ENCODE data around the gene DYSF.

DYSF gene

DNA sequence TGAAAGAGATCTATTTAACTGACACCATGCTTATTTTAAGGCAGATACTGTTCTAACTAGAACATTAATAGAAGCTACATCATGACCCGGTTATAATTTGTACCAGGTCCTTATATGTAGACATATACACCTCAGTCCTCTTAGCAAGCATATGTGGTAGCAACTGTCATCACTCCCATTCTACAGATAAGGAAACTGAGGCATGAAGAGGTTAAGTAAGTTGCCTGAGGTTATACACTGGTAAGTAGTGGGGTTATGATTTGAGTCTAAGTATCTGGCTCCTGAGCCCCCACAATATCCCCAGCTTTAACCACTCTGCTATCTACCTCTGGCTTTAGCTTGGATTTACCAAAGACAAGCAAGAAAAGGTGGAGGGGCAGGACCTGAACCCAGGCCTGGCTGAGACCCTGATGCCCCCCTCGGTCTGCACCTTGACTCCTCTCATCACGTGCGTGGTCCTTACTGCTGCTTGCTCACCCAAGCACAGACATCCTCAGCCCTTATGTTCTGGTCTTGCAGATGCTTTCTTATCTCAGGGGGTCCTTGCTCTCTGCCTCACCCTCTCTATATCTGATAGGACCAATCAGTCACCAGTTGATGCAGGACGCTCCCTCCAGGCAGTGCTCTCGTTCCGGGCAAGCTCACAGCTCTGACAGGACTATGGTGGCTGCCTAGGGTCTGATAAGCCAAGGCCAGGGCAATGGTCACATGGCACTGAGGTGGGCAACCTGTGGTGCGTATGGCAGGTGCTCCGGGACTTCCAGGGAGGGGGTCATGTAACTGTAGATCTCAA, 4.0 kb downstream of the DYSF start:
- no peak for DNase-seq

DNA sequence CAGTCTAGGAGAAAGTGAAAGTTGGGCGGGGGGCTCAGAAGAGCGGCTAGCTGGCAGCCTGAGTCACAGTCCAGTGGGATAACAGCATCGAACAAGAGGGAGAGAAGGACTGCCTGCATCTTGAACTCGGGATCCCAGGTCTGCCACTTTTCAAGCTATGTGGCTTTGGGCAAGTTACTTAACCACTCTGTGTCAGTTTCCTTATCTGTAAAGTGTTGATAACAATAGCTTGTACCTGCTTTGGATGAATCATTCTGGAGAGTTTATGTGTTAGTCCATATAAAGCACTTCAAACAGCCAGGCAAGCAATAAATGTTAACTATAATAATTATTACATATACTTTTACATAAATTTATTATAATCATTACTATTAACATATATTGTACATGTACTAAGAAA, 4.6 kb downstream of the DYSF start:
- DNase-seq, result no peak

DNA sequence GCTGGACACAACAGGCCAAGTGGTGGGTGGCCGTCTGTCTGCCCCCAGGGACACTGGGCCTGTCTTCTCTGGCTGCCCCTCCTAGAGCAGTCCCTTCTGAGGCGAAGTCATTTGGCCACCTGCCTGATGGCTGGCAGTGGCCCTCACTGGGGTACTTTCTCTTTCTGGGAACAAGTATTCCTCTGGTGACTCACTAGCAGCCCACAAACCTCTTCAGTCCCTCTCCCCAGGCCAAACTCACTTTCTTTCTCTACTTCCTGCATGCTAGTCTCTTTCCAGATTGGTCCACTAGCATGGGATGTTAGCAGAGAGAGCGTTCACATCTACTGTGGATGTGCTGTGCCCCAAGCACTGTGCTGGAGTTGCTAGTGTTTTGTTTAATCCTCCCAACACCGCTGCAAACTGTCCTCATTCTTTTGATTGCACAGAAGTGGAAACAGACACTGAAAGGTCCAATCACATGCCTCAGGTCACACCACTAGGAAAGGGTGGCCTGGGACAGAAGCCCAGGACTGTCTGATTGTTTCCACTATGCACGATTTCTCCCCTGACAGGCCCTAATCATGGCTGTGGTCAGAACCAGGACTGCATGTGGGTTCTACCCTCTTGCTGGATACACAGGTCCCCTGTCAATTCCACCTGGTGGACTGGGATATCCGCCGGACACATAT, 5.2 kb downstream of the DYSF start:
- DNase-seq, result no peak

DNA sequence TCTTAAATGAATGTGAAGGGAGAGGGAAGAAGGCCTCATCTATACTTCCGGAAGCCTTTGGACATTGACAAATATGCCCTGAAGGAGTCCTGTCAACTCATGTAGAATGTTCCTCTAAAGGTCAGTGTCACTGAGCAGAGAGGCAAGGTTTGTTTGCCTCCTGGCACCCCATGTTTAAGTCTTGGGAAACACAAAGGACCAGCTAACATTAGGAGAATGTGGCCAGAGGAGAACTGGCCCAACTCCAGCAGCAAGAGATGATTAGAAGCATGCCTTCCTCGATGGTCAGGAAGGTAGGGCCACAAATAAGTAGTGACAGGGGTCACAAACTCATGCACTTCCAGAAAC, 5.7 kb downstream of the DYSF start:
- no peak for DNase-seq

DNA sequence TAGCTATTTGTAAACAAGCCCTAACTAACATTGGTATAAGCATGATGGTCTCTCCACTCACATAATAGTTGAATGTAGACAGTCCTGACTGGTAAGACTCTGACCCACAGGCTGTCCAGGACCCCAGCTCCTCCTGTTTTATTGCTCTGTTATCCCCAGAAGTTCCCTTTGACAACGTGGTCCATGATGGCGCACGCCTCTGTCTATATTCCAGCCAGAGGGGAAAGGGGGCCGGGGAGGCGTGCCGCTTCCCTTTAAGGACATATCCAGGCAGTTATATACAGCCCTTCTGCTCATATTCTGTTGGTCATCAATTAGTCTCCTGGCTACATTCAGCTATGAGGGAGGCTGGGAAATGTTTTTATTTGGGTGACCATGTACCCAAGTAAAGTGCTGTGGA, 6.7 kb downstream of the DYSF start:
- no peak for DNase-seq

DNA sequence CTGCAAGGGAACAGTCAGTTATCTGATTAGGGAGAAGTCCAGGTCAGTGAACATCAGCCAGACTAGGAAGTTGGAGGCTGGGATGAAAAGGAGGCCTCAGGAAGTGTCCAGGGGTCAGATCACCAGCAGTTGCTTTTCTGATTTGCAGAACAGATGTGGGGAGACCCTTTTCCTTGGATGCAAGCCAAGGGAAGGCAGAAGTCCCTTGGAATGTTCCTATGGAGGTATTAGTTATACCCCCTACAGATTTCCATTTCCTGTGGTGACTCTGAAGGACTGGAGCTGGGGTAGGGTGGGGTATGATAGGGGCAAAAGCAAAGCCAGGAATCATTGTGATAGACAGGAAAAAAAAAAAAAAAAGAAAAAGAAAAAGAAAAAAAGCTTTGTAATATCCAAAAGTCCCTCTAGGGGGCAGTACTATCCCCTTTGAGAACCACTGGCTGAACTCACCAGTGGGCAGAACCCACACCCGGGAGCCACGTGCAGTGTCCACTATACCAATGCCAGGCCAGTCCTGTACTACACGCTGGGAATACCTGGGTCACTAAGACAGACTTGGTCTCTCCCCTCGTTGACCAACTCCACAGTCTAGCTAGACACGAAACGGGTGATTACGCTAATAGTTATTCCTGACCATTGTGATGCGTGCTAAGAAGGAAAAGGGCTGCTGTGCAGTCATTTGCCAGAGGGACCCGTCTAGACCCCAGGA, 7.4 kb downstream of the DYSF start:
- no peak for DNase-seq

DNA sequence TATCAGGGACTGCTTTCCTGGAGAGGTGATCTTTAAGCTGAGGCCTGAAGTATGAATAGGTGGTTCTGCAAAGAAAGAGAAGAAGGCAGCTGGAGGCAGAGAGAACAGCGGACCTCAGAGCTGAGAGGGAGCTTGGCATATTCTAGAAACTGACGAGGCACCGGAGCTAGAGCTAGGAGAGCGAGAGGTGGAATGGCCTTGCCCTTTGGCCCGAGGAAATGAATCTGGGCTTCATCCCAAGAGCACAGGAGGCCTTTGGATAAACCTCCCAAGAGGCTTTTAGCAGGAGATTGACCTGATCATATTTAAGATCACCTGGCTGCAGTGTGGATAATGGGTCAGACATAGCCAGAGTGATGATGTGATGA, 7.9 kb downstream of the DYSF start:
- DNase-seq, result no peak

DNA sequence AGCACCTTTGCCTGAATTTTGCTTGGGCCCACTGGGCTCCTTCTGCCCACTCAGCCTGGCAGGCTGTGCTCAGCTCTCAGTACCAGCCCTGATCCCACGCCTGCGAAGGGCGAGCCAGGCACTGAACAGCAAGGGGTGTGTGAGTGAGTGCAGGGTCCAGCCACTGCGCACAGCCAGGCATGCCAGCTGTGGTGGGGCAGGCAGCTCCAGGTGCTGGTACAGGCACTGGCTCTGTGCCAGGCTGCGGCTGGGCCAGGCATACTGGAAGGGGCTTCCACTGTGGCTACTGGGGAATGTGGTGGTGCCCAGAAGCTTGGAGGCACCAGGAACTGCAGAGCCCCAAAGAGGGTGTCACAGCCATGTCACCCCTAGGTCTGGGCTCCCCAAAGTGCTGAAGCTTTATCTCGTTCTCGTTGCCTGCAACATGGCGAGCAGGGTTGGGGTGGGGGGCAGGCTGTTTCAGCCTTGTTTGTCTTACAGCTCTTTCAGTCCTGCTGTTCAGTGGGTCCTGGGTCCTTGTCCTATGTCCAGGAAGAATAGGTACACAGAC, 8.8 kb downstream of the DYSF start:
- no peak for DNase-seq

DNA sequence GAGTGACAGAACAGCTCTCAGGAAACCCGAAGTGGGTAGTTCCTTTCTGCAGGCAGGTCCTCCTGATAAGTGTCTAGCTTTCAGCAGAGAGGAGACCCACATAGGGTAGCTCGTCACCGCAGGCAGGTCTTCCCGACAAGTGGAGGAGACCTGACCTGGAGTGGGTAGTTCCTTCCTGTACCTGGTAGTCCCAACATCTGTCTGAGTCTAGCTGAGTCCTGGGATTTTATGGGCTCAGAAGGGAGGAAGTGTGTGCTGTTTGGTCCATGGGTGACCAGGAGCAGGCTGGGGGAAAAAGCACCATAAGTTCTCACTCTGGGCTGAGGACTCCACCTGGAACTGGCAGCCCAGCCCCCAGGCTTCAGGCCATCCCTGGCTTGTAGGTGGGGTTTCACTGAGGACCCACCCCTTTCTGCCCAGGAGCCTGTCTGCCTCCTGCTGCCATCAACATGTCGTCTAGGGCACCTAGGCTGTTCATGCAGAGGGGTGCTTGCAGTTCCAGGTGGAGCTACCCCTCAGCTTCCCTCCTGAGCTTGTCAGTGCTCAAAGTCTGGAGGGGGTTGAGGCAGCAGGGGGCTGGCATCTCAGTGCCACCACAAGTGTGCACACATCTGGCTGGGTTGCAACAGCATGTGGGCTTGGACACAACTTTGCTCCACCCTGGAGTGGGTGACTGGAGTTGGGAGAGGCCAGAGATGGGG, 9.4 kb downstream of the DYSF start:
- DNase-seq, result no peak

DNA sequence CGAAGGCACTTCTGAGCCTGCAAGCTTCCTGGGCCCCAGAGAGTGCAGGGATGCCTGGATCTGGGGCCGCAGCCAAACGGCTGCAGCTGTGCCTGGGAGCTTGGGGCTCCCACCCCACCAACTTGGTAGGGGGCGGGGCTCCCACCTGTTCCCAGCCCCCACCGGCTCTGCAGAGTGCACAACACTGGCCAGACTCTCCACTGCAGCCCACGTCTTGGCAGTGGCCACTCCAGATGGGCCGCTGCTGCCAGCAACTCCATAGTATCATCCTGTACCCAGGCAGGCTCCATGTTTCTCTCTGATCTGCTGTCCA, 9.9 kb downstream of the DYSF start:
- DNase-seq, result no peak

DNA sequence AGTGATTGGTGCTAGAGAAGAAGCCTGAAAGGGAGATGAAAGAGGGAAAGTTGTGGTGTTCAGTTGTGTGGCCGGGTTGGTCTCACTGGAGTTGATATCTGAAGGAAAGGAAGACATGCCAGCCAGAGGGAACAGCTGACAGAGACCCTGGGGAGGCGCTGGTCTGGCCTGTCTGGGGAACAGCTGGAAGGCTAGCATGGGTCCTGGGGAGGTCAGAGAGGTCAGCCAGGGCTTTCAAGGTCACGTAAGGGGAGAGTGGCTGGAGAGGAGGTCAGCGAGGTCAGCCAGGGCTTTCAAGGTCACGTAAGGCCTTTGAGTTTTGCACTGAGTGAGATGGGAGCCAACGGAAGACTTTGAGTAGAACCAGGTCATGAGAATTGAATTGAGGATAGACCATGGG, 11.0 kb downstream of the DYSF start:
- DNase-seq, result no peak

DNA sequence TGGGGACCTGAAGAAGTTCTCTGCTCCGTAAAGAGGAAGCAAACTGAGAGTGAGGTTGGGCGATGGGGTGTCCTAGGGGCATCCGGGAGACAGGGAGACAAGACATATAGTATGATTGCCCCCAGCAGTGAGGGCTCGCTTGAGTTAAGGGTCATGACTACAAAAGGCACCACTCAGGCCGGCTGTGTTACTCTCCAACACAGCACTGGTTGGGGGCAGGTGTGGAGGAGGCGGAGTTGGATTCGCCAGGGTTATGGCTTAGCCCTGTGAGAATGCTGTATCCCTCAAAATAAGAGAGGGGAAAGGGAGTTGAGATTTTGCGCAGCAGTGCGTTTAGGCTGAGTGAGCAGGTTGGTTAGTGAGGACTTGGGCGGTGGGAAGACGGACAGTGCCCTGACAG, 12.0 kb downstream of the DYSF start:
- DNase-seq, result no peak

DNA sequence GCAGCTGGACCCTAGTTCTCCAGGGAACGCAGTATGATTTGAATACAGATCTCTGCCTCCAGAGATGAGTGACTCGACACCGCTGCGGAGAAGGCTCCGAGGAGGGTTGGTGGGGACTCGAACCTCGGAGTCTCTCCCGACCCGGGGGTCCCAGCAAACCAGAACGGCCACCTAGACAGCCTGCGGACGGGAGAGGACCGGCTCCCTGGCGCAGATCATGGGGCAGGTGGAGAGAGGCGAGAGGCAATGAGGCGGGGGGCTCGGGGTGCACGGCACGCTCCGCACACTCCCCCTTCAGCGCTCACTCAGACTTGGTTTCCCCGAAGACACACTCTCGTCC, 12.6 kb downstream of the DYSF start:
- DNase-seq, result no peak

DNA sequence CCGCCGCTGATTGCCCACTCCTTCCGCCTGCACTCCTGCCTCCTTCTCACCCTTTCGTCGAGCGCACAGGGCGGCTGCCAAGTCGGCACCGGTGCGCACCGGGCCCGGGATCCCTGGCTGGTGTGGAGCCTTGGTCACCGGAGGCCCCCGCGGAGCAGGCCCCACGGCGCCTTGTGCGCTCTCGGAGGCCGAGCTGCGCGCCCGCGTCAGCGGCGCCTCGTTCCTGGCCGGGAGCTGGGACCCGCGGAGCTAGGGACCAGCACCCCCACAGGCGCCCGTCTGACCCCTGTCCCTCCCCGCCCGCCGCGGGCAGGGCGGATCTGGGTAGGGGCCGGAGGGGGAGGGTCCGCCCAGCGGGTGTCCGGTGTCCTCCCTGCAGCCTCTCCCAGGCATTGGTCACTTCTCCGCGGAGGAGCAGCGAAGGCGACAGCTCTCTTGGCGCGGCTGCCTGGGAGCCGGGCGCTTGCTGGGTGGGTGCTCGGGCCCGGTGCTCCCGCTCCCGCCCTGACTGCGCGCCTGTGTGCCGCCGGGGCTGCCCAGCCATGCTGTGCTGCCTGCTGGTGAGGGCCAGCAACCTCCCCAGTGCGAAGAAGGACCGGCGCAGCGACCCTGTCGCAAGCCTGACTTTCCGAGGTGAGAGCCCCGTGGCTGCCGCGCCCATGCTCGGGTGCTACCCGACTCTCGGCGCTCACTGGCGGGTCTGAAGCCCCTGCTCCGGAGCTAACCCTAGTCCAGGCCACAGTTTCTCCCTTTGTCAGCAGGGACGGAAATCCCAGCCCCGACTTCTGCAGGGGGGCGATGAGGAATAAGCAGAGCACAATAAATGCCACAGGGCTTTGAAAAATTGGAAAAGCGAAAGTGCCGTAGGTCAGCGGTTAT, 13.2 kb downstream of the DYSF start:
- no peak for DNase-seq

DNA sequence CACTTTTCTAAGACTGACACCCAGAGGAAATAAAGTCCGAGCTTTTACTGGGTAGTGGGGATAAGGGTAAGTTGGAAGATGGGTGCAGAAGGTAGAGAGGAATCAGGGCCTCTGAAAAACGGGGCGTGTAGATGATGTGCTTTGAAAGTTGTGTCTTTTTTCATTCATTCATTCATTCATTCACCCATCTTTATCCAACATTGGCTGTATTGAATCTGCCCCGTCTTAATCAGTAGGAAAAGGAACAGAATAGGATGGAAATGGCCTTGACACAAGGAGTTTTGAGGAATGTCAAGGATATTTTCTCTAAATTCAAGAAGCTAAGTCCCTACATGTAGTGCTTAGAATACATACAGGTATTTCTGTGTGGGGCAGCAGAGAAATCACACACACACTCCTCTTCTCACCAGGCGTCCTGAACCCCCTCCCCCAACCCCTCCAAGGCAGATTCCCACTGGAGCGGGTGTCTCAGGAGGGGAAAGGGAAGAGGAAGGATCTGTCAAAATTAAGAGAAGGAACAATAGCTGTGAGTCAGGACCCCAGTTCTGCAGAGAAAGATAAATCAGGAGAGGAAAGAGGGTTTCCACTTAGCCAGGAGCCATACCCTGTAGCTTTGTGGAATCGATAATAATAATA, 13.9 kb downstream of the DYSF start:
- no peak for DNase-seq

DNA sequence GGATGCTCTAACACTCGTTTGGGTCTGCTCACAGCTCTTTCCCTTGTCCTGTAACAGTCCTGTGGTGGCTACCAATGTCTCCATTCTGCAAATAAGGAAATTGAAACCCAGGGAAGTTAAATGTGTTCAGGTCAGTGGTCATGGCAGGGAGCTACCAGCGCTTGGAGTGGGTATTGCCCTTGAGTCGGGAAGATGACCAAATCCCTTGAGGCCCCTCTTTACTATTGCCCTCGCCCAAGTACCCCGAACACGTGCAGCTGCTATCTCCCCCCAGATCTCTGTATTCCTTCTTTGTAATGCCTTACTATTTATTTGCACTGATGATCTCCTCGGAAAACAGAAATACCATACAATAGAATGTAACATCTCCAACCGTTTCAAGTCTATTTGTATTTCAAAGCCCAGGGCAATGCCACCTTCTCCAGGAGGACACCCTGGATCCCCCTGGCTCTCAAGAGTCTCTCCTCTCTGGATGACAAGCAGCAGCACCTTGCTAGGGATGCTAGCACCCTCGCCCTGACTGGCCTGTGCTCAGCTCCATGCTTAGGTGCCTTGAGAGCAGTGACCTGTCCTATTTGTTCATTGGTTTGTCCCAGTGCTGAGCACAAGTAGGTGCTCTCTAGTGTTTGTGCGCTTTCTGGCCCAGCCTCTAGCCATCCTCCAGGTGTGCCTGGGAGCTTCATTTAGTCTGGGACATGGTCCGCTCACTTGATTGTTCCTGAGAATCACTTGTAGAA, 15.1 kb downstream of the DYSF start:
- no peak for DNase-seq

DNA sequence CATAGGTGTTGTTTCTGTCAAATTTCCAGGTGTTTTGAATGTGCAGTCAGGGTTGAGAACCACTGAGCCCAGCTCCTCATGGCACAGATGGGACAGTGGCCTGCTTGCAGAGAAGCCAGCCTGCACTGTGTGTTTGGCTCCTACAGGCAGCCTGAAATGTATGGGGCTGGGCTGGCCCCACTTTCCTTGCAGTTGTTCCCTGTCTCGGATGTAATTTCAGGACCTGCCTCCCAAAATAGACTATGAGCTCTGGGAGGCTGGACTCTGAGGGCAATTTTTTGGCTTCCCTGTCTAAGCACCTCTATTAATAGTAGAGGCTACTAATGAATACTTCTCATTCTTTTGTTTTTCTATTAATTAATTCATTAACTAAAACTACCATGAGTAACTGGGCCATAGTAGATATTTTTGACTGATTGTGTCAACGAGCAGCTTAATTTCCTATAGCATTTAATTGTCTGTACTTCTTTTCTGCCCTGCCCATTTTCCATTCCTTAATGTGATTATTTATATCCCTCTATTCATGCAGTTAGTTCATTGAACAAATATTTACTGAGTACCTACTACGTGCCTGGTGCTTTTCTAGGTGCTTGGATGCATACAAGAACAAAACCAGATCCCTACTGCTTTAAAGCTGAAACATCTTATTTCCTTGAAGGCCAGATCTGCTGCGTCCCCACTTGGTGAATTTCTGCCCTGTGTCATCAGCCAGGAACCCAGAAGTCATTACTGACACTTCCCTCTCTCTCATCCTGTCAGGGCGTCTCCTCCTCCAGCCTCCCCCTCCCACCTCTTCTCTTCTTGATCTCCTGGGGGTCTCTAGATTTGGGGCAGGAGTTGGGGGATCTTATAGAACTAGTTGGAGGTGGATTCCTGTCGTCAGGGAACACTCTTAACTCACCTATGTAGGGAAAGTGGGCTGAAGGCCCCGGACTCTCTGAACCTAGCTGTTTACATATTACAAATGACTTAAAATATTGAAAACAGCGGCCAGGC, 16.3 kb downstream of the DYSF start:
- DNase-seq, result no peak

DNA sequence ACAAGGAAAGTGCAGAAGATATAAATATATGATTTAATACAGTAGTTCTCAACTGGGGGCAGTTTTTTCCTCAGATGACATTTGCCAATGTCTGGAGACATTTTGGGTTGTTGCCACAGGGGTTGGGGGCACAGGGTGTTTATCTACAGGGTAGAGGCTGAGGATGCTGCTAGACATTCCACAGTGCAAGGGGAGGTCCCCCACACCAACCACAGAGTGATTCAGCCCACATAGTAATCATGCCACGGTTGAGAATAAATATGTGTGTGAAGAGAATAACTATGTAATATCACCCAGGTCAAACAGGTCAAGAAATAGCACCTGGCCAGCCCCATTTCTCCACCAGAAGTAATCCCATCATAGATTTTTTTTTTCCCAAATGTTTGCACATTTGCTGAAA, 17.9 kb downstream of the DYSF start:
- DNase-seq, result no peak

DNA sequence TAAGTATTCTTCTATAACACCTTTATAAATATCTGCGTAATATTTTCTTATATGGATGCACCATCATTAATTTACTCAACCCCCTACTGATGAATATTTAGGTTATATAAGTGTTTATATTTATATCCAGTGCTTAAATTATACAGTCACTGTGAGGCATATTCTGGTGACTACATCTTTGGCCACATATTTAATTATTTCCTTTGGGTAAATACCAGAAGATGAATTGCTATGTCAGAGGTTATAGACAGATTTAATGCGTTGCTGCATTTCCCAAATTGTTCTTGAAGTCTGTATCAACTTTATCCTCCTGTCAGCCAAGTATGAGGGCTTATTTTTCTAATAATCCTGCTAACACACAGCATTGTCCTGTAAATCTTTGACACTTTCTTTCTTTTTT, 18.7 kb downstream of the DYSF start:
- no peak for DNase-seq

DNA sequence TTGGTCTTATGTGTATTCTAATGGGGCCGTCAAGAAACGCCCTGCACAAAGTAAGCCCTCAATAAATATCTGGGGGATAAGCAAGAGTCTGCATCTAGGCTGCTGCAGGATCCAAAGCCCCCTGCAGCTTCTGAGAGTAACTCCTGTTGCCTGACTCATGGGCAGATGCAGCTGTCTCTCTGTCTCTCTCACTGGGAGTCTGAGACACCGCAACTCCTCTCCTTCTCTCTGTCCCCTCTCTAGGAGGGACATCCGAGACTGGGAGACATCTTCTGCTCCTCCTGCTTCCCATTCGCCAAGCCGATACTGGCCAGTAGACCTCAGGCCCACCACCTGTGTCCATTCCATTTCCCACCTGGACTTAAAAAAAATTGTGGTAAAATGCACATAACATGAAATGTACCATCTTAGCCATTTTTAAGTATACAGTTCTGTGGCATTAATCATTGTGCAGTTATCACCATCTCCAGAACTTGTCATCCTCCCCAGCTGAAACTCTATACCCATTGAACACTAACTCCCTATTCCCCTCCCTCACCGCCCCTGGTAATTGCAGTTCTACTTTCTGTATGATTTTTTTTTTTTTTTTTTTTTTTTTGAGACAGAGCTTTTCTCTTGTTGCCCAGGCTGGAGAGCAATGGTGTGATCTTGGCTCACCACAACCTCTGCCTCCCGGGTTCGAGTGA, 20.1 kb downstream of the DYSF start:
- DNase-seq, result no peak
